HepG2 (cell line): ENCODE data around the gene TNFRSF6B. TPM values are rescaled to one million over a fixed set of nuclear protein-coding genes. Genes with fewer than 3 reads are reported as not detected.

ENCODE experiments used
- CBX2 ChIP-seq, 2 experiments: fragments of 200-600 bp in 1 of 2; sonication (generic); formaldehyde crosslinking in 1 of 2; IDR thresholded peaks; 2 replicates each; pipeline versions ENCODE4 v1.7.0 to v1.8.1; 2018 to 2022; ENCODE audit warnings: low read depth in 2 of 2, low read length in 1 of 2, mild to moderate bottlenecking in 1 of 2, missing genetic modification reagents in 1 of 2
- CEBPB ChIP-seq: IDR thresholded peaks from 2 replicates; pipeline ENCODE4 v1.6.1; 2011; ENCODE audit warnings: low read depth, low read length, improper control_type of control experiment, borderline replicate concordance
- SALL1 ChIP-seq: sonication (generic); formaldehyde crosslinking; IDR thresholded peaks from 2 replicates; pipeline ENCODE4 v1.8.0; 2022; ENCODE audit warnings: mild to moderate bottlenecking, missing genetic modification reagents
- ZNF496 ChIP-seq: sonication (generic); formaldehyde crosslinking; IDR thresholded peaks from 2 replicates; pipeline ENCODE4 v1.8.1; 2023; ENCODE audit warnings: mild to moderate bottlenecking, moderate library complexity, missing genetic modification reagents; ENCODE audit not compliant: insufficient replicate concordance
- ZNF549 ChIP-seq: sonication (generic); formaldehyde crosslinking; IDR thresholded peaks from 2 replicates; pipeline ENCODE4 v1.5.0; 2020; ENCODE audit warnings: missing genetic modification reagents
- ZNF839 ChIP-seq: sonication (generic); formaldehyde crosslinking; IDR thresholded peaks from 2 replicates; pipeline ENCODE4 v1.4.0; 2020; ENCODE audit warnings: missing genetic modification reagents, mild to moderate bottlenecking, borderline replicate concordance
- polyA plus RNA-seq, 8 experiments: library from polyadenylated mRNA; depleted of rRNA in 3 of 8; stranded (reverse) in 7 of 8; unstranded in 1 of 8; fragments of >200 nt; fragmentation: Illumina TruSeq in 4 of 8; extraction: Trizol in 4 of 8; gene quantifications; 2 replicates each; pipeline versions ENCODE4 v1.2.1 to v1.2.3, GENCODE V29; 2011 to 2016; ENCODE audit warnings: low read depth in 4 of 8, missing spikeins in 1 of 8, mixed read lengths in 1 of 8; ENCODE audit not compliant: insufficient read depth in 1 of 8
- total RNA-seq, 5 experiments: library from RNA; depleted of rRNA; stranded (reverse); fragments of >200 nt; fragmentation: Illumina TruSeq; extraction: Trizol; gene quantifications; 2 replicates each; pipeline ENCODE4 v1.2.3, GENCODE V29; 2016; ENCODE audit warnings: low read depth in 1 of 5
- TF ChIP-seq, protein P1 (sequence below): sonication (generic); formaldehyde crosslinking; IDR thresholded peaks from 2 replicates; pipeline ENCODE4 v1.9.0; 2021; ENCODE audit warnings: mild to moderate bottlenecking, missing genetic modification reagents
- TF ChIP-seq, protein P2 (sequence below): sonication (generic); formaldehyde crosslinking; IDR thresholded peaks from 2 replicates; pipeline ENCODE4 v1.4.0; 2020; ENCODE audit warnings: missing genetic modification reagents, borderline replicate concordance
- TF ChIP-seq, protein P3 (sequence below): IDR thresholded peaks from 2 replicates; pipeline ENCODE4 v1.6.1; 2016
- TF ChIP-seq, protein P4 (sequence below): sonication (generic); formaldehyde crosslinking; IDR thresholded peaks from 2 replicates; pipeline ENCODE4 v1.5.0; 2020; ENCODE audit warnings: mild to moderate bottlenecking, low read depth, missing genetic modification reagents, borderline replicate concordance
- TF ChIP-seq, protein P5 (sequence below): sonication (generic); formaldehyde crosslinking; IDR thresholded peaks from 2 replicates; pipeline ENCODE4 v1.4.0; 2020; ENCODE audit warnings: mild to moderate bottlenecking, missing genetic modification reagents
- TF ChIP-seq, protein P6 (sequence below): sonication (generic); formaldehyde crosslinking; IDR thresholded peaks from 2 replicates; pipeline ENCODE4 v1.4.0; 2020; ENCODE audit warnings: mild to moderate bottlenecking, missing genetic modification reagents

Gene TNFRSF6B
- total and polyA plus RNA-seq, 2 of the 13 experiments (the other 11 are each of a cell fraction or from before 2014, with no cell fraction given) = 0.24 TPM; not detected in 1

DNA sequence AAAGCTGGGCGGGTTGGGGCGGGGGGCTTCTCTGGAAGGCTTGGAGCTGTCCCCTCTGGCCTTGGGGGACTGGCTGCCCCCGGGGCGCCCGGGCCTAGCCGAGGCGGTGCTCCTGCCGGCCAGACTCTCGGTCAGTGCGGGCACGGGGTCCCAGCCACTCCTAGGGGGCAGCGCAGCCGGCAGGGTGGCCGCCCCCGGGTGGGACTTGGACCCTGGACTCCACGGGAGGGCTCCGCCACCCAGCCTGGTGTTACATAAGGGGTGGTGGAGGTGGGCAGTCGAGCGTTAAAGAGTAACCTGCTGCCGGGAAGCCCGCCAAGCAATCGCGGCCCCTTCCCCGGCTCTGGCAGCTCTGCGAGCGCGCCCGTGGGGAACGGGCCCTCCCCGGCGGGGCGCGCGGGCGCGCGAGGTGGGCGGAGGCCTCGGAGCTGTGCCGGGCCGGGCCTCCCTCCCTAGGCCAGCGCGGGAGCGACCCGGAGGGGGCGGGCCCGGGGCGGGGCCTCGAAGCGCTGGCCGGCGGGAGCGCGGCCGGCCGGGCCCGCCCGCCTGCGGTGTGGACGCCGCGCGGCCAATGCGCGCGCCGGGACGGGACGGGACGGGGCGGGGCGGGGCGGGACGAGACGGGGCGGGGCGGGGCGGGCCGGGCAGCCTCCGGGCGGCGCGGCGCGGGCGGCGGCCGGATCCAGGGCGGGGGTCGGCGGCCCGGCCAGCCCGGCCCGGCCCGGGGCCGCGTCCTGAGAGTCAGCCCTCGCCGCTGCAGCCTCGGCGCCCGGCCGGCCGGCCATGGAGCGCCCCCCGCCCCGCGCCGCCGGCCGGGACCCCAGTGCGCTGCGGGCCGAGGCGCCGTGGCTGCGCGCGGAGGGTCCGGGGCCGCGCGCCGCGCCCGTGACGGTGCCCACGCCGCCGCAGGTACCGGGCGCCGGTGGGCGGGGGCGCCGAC lies 42.9 kb downstream of the TNFRSF6B start, which contains the start of gene SLC2A4RG (continued):
- TF ChIP-seq, protein P1, sequence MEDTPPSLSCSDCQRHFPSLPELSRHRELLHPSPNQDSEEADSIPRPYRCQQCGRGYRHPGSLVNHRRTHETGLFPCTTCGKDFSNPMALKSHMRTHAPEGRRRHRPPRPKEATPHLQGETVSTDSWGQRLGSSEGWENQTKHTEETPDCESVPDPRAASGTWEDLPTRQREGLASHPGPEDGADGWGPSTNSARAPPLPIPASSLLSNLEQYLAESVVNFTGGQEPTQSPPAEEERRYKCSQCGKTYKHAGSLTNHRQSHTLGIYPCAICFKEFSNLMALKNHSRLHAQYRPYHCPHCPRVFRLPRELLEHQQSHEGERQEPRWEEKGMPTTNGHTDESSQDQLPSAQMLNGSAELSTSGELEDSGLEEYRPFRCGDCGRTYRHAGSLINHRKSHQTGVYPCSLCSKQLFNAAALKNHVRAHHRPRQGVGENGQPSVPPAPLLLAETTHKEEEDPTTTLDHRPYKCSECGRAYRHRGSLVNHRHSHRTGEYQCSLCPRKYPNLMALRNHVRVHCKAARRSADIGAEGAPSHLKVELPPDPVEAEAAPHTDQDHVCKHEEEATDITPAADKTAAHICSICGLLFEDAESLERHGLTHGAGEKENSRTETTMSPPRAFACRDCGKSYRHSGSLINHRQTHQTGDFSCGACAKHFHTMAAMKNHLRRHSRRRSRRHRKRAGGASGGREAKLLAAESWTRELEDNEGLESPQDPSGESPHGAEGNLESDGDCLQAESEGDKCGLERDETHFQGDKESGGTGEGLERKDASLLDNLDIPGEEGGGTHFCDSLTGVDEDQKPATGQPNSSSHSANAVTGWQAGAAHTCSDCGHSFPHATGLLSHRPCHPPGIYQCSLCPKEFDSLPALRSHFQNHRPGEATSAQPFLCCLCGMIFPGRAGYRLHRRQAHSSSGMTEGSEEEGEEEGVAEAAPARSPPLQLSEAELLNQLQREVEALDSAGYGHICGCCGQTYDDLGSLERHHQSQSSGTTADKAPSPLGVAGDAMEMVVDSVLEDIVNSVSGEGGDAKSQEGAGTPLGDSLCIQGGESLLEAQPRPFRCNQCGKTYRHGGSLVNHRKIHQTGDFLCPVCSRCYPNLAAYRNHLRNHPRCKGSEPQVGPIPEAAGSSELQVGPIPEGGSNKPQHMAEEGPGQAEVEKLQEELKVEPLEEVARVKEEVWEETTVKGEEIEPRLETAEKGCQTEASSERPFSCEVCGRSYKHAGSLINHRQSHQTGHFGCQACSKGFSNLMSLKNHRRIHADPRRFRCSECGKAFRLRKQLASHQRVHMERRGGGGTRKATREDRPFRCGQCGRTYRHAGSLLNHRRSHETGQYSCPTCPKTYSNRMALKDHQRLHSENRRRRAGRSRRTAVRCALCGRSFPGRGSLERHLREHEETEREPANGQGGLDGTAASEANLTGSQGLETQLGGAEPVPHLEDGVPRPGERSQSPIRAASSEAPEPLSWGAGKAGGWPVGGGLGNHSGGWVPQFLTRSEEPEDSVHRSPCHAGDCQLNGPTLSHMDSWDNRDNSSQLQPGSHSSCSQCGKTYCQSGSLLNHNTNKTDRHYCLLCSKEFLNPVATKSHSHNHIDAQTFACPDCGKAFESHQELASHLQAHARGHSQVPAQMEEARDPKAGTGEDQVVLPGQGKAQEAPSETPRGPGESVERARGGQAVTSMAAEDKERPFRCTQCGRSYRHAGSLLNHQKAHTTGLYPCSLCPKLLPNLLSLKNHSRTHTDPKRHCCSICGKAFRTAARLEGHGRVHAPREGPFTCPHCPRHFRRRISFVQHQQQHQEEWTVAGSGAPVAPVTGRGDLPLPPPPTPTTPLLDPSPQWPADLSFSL (CRISPR knock-in tag) = no peak
- TF ChIP-seq, protein P2, sequence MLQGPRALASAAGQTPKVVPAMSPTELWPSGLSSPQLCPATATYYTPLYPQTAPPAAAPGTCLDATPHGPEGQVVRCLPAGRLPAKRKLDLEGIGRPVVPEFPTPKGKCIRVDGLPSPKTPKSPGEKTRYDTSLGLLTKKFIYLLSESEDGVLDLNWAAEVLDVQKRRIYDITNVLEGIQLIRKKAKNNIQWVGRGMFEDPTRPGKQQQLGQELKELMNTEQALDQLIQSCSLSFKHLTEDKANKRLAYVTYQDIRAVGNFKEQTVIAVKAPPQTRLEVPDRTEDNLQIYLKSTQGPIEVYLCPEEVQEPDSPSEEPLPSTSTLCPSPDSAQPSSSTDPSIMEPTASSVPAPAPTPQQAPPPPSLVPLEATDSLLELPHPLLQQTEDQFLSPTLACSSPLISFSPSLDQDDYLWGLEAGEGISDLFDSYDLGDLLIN = peak; percentile 95; the same call in 1 of the 2 replicates
- TF ChIP-seq, protein P3, sequence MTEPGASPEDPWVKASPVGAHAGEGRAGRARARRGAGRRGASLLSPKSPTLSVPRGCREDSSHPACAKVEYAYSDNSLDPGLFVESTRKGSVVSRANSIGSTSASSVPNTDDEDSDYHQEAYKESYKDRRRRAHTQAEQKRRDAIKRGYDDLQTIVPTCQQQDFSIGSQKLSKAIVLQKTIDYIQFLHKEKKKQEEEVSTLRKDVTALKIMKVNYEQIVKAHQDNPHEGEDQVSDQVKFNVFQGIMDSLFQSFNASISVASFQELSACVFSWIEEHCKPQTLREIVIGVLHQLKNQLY = peak; percentile 71
- no peak for TF ChIP-seq ZNF496 (CRISPR knock-in tag)
- TF ChIP-seq ZNF549 (CRISPR knock-in tag) = peak; percentile 77; the same call in 1 of the 2 replicates
- peak; percentile 97 for TF ChIP-seq SALL1 (CRISPR knock-in tag)
- TF ChIP-seq, protein P4, sequence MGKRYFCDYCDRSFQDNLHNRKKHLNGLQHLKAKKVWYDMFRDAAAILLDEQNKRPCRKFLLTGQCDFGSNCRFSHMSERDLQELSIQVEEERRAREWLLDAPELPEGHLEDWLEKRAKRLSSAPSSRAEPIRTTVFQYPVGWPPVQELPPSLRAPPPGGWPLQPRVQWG (CRISPR knock-in tag) = no peak
- TF ChIP-seq CBX2 (IDR thresholded peaks at IDR 0.05; ENCODE audit: low read depth, low read length) = no peak
- TF ChIP-seq CBX2 (CRISPR knock-in tag; IDR thresholded peaks at IDR 0.05; ENCODE audit: low read depth) = no peak
- TF ChIP-seq ZNF839 = peak; percentile 25; the same call in 1 of the 2 replicates
- peak; percentile 33; the same call in 1 of the 2 replicates for TF ChIP-seq CEBPB
- TF ChIP-seq, protein P5, sequence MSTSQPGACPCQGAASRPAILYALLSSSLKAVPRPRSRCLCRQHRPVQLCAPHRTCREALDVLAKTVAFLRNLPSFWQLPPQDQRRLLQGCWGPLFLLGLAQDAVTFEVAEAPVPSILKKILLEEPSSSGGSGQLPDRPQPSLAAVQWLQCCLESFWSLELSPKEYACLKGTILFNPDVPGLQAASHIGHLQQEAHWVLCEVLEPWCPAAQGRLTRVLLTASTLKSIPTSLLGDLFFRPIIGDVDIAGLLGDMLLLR = no peak
- TF ChIP-seq, protein P6, sequence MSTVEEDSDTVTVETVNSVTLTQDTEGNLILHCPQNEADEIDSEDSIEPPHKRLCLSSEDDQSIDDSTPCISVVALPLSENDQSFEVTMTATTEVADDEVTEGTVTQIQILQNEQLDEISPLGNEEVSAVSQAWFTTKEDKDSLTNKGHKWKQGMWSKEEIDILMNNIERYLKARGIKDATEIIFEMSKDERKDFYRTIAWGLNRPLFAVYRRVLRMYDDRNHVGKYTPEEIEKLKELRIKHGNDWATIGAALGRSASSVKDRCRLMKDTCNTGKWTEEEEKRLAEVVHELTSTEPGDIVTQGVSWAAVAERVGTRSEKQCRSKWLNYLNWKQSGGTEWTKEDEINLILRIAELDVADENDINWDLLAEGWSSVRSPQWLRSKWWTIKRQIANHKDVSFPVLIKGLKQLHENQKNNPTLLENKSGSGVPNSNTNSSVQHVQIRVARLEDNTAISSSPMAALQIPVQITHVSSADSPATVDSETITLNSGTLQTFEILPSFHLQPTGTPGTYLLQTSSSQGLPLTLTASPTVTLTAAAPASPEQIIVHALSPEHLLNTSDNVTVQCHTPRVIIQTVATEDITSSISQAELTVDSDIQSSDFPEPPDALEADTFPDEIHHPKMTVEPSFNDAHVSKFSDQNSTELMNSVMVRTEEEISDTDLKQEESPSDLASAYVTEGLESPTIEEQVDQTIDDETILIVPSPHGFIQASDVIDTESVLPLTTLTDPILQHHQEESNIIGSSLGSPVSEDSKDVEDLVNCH = no peak
